ENCODE measurements around the gene MACROD2.

DNA sequence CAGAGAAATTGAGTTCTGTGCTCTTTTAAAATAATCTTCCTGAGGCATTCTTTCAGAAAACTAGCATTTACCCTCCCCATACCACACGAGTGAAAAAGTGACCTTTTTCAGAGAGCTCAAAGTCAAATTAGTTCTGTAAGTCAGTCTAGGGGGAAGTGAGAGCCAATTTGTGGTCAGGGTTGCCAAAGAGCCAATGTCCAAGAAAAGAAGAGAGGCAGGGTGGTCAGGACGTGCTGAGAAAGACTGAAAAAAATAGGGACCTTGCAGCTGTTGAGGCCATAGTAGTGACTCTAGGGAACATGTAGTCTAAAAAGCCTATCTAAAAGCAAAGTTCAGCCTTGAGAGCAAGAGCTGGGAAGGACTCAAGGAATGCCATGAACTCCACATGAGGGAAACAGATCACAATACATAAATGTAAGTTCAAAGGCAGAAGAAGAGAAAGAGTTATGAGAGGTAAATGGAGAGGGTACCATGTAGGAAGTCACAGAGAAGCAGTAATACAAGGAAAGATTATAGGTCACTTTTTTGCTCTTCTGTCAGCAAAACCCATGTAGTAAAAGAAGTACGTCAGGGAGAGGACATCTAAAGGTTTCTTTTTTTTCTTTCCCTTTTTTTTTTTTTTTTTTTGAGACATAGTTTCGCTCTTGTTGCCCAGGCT lies 907.2 kb downstream of the MACROD2 start:
- TF ChIP-seq, protein P1, sequence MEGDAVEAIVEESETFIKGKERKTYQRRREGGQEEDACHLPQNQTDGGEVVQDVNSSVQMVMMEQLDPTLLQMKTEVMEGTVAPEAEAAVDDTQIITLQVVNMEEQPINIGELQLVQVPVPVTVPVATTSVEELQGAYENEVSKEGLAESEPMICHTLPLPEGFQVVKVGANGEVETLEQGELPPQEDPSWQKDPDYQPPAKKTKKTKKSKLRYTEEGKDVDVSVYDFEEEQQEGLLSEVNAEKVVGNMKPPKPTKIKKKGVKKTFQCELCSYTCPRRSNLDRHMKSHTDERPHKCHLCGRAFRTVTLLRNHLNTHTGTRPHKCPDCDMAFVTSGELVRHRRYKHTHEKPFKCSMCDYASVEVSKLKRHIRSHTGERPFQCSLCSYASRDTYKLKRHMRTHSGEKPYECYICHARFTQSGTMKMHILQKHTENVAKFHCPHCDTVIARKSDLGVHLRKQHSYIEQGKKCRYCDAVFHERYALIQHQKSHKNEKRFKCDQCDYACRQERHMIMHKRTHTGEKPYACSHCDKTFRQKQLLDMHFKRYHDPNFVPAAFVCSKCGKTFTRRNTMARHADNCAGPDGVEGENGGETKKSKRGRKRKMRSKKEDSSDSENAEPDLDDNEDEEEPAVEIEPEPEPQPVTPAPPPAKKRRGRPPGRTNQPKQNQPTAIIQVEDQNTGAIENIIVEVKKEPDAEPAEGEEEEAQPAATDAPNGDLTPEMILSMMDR (IDR thresholded peaks at IDR 0.05) = no peak
- TF ChIP-seq POLR2A (IDR thresholded peaks at IDR 0.05) = no peak
